Measurements from ENCODE around the gene BHLHE23. TPM values are rescaled to one million over a fixed set of nuclear protein-coding genes. Genes with fewer than 3 reads are reported as not detected.
A peak's percentile ranks its signal among the peaks of the same experiment; 100 is the strongest.

BHLHE23 gene
- total RNA-seq, 1 donor from 2014 or later, result not detected

DNA sequence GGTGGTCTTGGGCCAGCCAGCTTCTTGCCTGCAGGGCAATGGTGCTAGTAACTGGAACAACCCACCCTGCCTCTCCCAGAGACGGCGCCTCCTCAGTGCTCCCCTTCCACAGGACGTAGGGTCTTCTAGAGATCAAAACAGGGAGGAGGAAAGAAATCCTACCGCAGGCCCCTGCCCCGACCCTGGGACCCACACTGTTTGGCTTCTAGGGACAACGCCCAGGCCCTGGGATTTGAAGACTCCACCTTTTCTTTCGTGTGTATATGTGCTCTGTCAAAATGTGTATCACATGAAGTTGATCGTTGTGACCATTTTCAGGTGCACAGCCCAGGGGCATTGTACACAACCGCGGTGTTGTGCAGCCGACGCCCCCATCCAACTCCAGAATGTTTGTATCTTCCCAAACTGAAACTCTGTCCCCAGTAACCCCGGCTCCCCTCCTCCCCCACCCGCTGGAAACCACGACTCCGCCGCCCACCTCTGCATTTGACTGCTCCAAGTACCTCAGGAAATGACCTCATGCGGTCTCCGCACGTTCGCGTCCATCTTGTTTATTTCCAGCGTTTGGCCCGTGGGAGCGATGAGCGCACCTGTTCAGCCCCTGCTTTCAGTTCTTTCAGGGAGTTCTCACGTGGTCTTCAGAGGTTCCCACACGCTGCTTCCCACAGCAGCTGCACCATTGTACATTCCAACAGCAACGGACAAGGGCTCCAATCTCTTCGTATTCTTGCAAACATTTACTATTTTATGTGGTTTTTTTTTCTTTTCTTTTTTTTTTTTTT is 3.4 kb upstream of the BHLHE23 start:
- Histone ChIP-seq H3K36me3 (ENCODE audit: control insufficient read depth in 3 of 3, insufficient read depth in 3 of 3, low read length in 3 of 3) (no peaks in the 10 kb centered on the region), H3K27ac (ENCODE audit: low read depth, low read length) (no peak overlapping the region), H3K9ac (ENCODE audit: low read depth in 1 of 3, low read length in 3 of 3) (no peak overlapping the region), H3K4me3 (ENCODE audit: low read length in 3 of 3) (peak overlapping the region in 2 of 3 donors; percentile 13 to 20), H3K4me1 (ENCODE audit: control insufficient read depth in 3 of 3, insufficient read depth in 3 of 3, low read length in 3 of 3) (peaks cover 5 to 6% (median 5%) of the 10 kb centered on the region in 3 donors), H3K9me3 (ENCODE audit: control insufficient read depth in 3 of 3, low read length in 3 of 3) (peaks cover 0 to 8% (median 0%) of the 10 kb centered on the region in 3 donors), H3K27me3 (ENCODE audit: control insufficient read depth in 3 of 3, insufficient read depth in 3 of 3, low read length in 3 of 3) (peaks cover 75 to 89% (median 78%) of the 10 kb centered on the region in 3 donors)

- Histone ChIP-seq H3K27ac (ENCODE audit: low read depth, low read length) (no peak overlapping the region), H3K36me3 (ENCODE audit: control insufficient read depth in 3 of 3, insufficient read depth in 3 of 3, low read length in 3 of 3) (no peaks in the 10 kb centered on the region), H3K9me3 (ENCODE audit: control insufficient read depth in 3 of 3, low read length in 3 of 3) (peaks cover 0 to 8% (median 0%) of the 10 kb centered on the region in 3 donors), H3K4me1 (ENCODE audit: control insufficient read depth in 3 of 3, insufficient read depth in 3 of 3, low read length in 3 of 3) (peaks cover 5 to 6% (median 5%) of the 10 kb centered on the region in 3 donors), H3K4me3 (ENCODE audit: low read length in 3 of 3) (no peak overlapping the region), H3K27me3 (ENCODE audit: control insufficient read depth in 3 of 3, insufficient read depth in 3 of 3, low read length in 3 of 3) (peaks cover 76 to 90% (median 79%) of the 10 kb centered on the region in 3 donors), H3K9ac (ENCODE audit: low read depth in 1 of 3, low read length in 3 of 3) (peak overlapping the region in 1 of 3 donors; percentile 25)
Observed at GRCh38 chr20:63009045-63009961, 2.5 kb upstream of the BHLHE23 start.

DNA sequence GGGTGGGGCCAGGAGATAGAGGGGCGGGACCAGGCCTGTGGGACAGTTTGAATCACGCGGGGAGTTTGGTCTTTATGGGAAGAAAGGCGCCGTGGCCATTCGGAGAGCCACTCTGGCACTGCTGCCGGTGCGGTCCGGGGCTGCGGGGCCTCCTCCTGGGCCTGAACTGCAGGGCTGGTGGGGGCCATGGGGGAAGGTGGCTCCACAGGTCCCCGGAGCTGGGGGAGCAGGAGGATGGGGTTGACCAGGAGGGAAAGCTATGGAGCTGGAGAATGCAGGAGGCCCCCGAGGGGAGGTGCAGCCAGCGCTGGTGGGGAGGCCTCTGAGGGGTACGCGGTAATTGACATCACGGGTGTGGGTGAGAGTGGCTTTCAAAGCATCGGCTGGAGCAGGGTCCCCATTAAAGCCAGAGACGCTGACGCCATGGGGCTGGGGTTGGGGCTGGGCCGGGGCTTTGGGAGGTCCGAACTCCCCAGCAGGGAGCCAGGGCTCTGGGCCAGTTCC is 1.8 kb upstream of the BHLHE23 start:
- Histone ChIP-seq H3K4me1 (ENCODE audit: control insufficient read depth in 3 of 3, insufficient read depth in 3 of 3, low read length in 3 of 3) (peaks cover 5 to 6% (median 5%) of the 10 kb centered on the region in 3 donors), H3K4me3 (ENCODE audit: low read length in 3 of 3) (no peak overlapping the region), H3K27ac (ENCODE audit: low read depth, low read length) (no peak overlapping the region), H3K36me3 (ENCODE audit: control insufficient read depth in 3 of 3, insufficient read depth in 3 of 3, low read length in 3 of 3) (no peaks in the 10 kb centered on the region), H3K27me3 (ENCODE audit: control insufficient read depth in 3 of 3, insufficient read depth in 3 of 3, low read length in 3 of 3) (peaks cover 73 to 92% (median 75%) of the 10 kb centered on the region in 3 donors), H3K9ac (ENCODE audit: low read depth in 1 of 3, low read length in 3 of 3) (peak overlapping the region in 1 of 3 donors; percentile 25), H3K9me3 (ENCODE audit: control insufficient read depth in 3 of 3, low read length in 3 of 3) (peaks cover 0 to 8% (median 0%) of the 10 kb centered on the region in 3 donors)

DNA sequence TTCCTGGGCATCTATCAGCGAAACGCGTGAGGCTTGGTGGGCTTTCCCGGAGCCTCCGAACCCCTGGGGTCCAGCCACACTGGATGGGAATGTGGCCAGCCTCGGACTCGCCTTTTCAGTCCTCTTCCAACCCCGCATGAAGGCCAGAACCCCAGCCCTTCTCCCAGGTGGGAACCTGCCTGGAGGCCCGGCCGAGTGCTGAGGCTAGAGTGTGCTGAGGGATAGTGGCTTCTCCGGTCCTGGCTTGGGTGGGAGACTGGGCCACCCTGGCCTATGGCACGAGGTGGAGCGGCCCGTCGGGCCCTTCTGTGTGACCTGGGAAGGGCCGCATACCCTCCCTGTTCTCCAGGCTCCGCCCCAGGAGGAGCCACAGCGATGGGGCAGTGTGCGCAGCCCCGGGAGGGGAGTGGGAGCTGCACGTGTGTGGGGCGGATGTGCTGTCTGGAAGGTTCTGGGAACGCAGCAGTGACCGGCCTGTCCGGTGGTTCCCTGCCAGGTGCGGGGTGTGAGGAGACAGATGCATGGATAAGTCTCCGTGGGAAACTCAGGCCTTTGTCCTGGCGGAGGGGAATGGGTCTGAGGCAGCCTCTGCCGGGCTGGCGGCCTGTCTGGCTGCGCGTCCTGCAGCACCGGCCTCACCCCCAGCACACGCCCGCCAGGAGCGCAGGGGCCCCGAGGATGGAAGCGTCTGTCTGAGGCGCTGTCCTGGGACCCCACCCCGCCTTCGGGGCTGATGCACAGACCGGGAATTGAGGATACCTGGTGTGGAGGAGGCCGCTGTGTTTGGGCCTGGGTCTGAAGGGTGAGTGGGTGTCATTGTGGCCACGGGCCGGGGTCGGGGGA is 1.1 kb upstream of the BHLHE23 start:
- no peak overlapping the region for H3K27ac ChIP-seq (ENCODE audit: low read depth, low read length)
- peaks cover 81 to 95% (median 81%) of the 10 kb centered on the region in 3 donors for H3K27me3 ChIP-seq (ENCODE audit: control insufficient read depth in 3 of 3, insufficient read depth in 3 of 3, low read length in 3 of 3)
- peaks cover 0 to 4% (median 0%) of the 10 kb centered on the region in 3 donors for H3K9me3 ChIP-seq (ENCODE audit: control insufficient read depth in 3 of 3, low read length in 3 of 3)
- H3K36me3 ChIP-seq (ENCODE audit: control insufficient read depth in 3 of 3, insufficient read depth in 3 of 3, low read length in 3 of 3), result no peaks in the 10 kb centered on the region
- peaks cover 5 to 6% (median 5%) of the 10 kb centered on the region in 3 donors for H3K4me1 ChIP-seq (ENCODE audit: control insufficient read depth in 3 of 3, insufficient read depth in 3 of 3, low read length in 3 of 3)
- no peak overlapping the region for H3K4me3 ChIP-seq (ENCODE audit: low read length in 3 of 3)
- H3K9ac ChIP-seq (ENCODE audit: low read depth in 1 of 3, low read length in 3 of 3), result no peak overlapping the region

GRCh38 chr20:63007360-63007645 is 539 bp upstream of the BHLHE23 start:
- no peak overlapping the region for H3K27ac ChIP-seq (ENCODE audit: low read depth, low read length)
- H3K9me3 ChIP-seq (ENCODE audit: control insufficient read depth in 3 of 3, low read length in 3 of 3), result no peaks in the 10 kb centered on the region
- H3K36me3 ChIP-seq (ENCODE audit: control insufficient read depth in 3 of 3, insufficient read depth in 3 of 3, low read length in 3 of 3), result no peaks in the 10 kb centered on the region
- no peak overlapping the region for H3K4me3 ChIP-seq (ENCODE audit: low read length in 3 of 3)
- H3K9ac ChIP-seq (ENCODE audit: low read depth in 1 of 3, low read length in 3 of 3), result no peak overlapping the region
- H3K4me1 ChIP-seq (ENCODE audit: control insufficient read depth in 3 of 3, insufficient read depth in 3 of 3, low read length in 3 of 3), result peaks cover 5 to 6% (median 5%) of the 10 kb centered on the region in 3 donors
- H3K27me3 ChIP-seq (ENCODE audit: control insufficient read depth in 3 of 3, insufficient read depth in 3 of 3, low read length in 3 of 3), result peaks cover 80 to 95% (median 86%) of the 10 kb centered on the region in 3 donors

GRCh38 chr20:63005862-63006539 is 763 bp downstream of the BHLHE23 start:
- no peak overlapping the region for H3K4me3 ChIP-seq (ENCODE audit: low read length in 3 of 3)
- no peak overlapping the region for H3K9ac ChIP-seq (ENCODE audit: low read depth in 1 of 3, low read length in 3 of 3)
- H3K4me1 ChIP-seq (ENCODE audit: control insufficient read depth in 3 of 3, insufficient read depth in 3 of 3, low read length in 3 of 3), result peaks cover 5 to 6% (median 5%) of the 10 kb centered on the region in 3 donors
- H3K9me3 ChIP-seq (ENCODE audit: control insufficient read depth in 3 of 3, low read length in 3 of 3), result no peaks in the 10 kb centered on the region
- H3K27me3 ChIP-seq (ENCODE audit: control insufficient read depth in 3 of 3, insufficient read depth in 3 of 3, low read length in 3 of 3), result peaks cover 81 to 95% (median 87%) of the 10 kb centered on the region in 3 donors
- no peaks in the 10 kb centered on the region for H3K36me3 ChIP-seq (ENCODE audit: control insufficient read depth in 3 of 3, insufficient read depth in 3 of 3, low read length in 3 of 3)
- no peak overlapping the region for H3K27ac ChIP-seq (ENCODE audit: low read depth, low read length)

GRCh38 chr20:63005365-63005861 is 1.4 kb downstream of the BHLHE23 start:
- Histone ChIP-seq H3K27me3 (ENCODE audit: control insufficient read depth in 3 of 3, insufficient read depth in 3 of 3, low read length in 3 of 3) (peaks cover 82 to 96% (median 90%) of the 10 kb centered on the region in 3 donors), H3K4me3 (ENCODE audit: low read length in 3 of 3) (no peak overlapping the region), H3K9ac (ENCODE audit: low read depth in 1 of 3, low read length in 3 of 3) (no peak overlapping the region), H3K36me3 (ENCODE audit: control insufficient read depth in 3 of 3, insufficient read depth in 3 of 3, low read length in 3 of 3) (no peaks in the 10 kb centered on the region), H3K9me3 (ENCODE audit: control insufficient read depth in 3 of 3, low read length in 3 of 3) (no peaks in the 10 kb centered on the region), H3K4me1 (ENCODE audit: control insufficient read depth in 3 of 3, insufficient read depth in 3 of 3, low read length in 3 of 3) (peaks cover 5% of the 10 kb centered on the region in 3 donors), H3K27ac (ENCODE audit: low read depth, low read length) (no peak overlapping the region)

- Histone ChIP-seq H3K4me3 (ENCODE audit: low read length in 3 of 3) (no peak overlapping the region), H3K27me3 (ENCODE audit: control insufficient read depth in 3 of 3, insufficient read depth in 3 of 3, low read length in 3 of 3) (peaks cover 82 to 96% (median 90%) of the 10 kb centered on the region in 3 donors), H3K9ac (ENCODE audit: low read depth in 1 of 3, low read length in 3 of 3) (no peak overlapping the region), H3K27ac (ENCODE audit: low read depth, low read length) (no peak overlapping the region), H3K9me3 (ENCODE audit: control insufficient read depth in 3 of 3, low read length in 3 of 3) (no peaks in the 10 kb centered on the region), H3K4me1 (ENCODE audit: control insufficient read depth in 3 of 3, insufficient read depth in 3 of 3, low read length in 3 of 3) (peaks cover 2 to 5% (median 5%) of the 10 kb centered on the region in 3 donors), H3K36me3 (ENCODE audit: control insufficient read depth in 3 of 3, insufficient read depth in 3 of 3, low read length in 3 of 3) (no peaks in the 10 kb centered on the region)
Observed at GRCh38 chr20:63004607-63005364, 2.0 kb downstream of the BHLHE23 start.
